Gastrocnemius medialis (tissue), 4 donors: ENCODE data around the gene RAD18. TPM values are rescaled to one million over a fixed set of nuclear protein-coding genes. Genes with fewer than 3 reads are reported as not detected.
A peak's percentile ranks its signal among the peaks of the same experiment; 100 is the strongest.

ENCODE experiments used
- ATAC-seq, 2 donors: fragments of 150-250 bp; one replicate each; pipeline ENCODE4 v1.9.1; 2016
- DNase-seq, 2 donors: peaks; one replicate each; pipeline ENCODE4 v3.0.0-alpha.2; 2019
- H3K27ac ChIP-seq, 4 donors: fragments of 200-600 bp; sonication (generic); 1 replicate in 1 of 4; 2 replicates in 3 of 4; pipeline ENCODE4 v1.5.1; 2016 to 2018; ENCODE audit warnings: mild to moderate bottlenecking in 2 of 4, moderate library complexity in 1 of 4
- H3K27me3 ChIP-seq, 3 donors: fragments of 200-600 bp; sonication (generic) in 2 of 3; 1 replicate in 1 of 3; 2 replicates in 2 of 3; pipeline versions ENCODE4 v1.5.1 to v1.6.0; 2016 to 2019; ENCODE audit warnings: mild to moderate bottlenecking in 1 of 3, moderate library complexity in 1 of 3
- H3K36me3 ChIP-seq, 2 donors: fragments of 200-600 bp; sonication (generic) in 1 of 2; one replicate each; pipeline ENCODE4 v1.5.1; 2017 to 2018
- H3K4me1 ChIP-seq, 2 donors: fragments of 200-600 bp; sonication (generic) in 1 of 2; one replicate each; pipeline ENCODE4 v1.5.1; 2016 to 2017; ENCODE audit warnings: mild to moderate bottlenecking in 2 of 2
- H3K4me3 ChIP-seq, 4 donors: fragments of 200-600 bp; sonication (generic) in 3 of 4; 1 replicate in 1 of 4; 2 replicates in 3 of 4; pipeline ENCODE4 v1.5.1; 2016 to 2019; ENCODE audit warnings: mild to moderate bottlenecking in 2 of 4
- H3K9me3 ChIP-seq, 3 donors: fragments of 200-600 bp; sonication (generic) in 2 of 3; 1 replicate in 1 of 3; 2 replicates in 2 of 3; pipeline ENCODE4 v1.5.1; 2016 to 2019
- POLR2A ChIP-seq, 2 donors: fragments of 450-650 bp; IDR thresholded peaks; one replicate each; pipeline ENCODE4 v1.6.1; 2017; ENCODE audit warnings: antibody characterized with exemption in 2 of 2, mild to moderate bottlenecking in 2 of 2, moderate library complexity in 2 of 2
- in situ Hi-C, 4 donors: fragments of 200-750 bp; cut with MboI; loops; one replicate each; pipeline versions ENCODE4 v1.15.0 to v1.8.0; 2017; ENCODE audit warnings: low sequenced_read_pairs in 4 of 4
- intact Hi-C: fragments of 100-400 bp; cut with DNase I; formaldehyde crosslinking; loops from one replicate; pipeline ENCODE4 v1.15.1; 2023; ENCODE audit warnings: low total_unique reads
- total RNA-seq, 4 donors: library from RNA; depleted of rRNA; stranded (reverse); fragments of >200 nt; gene quantifications; one replicate each; pipeline versions ENCODE4 v1.1.0 to v1.2.3, GENCODE V29; 2016
- TF ChIP-seq, protein P1 (sequence below), 5 experiments: fragments of 450-650 bp in 3 of 5; fragments of 200-600 bp in 2 of 5; sonication (generic) in 2 of 5; IDR thresholded peaks in 4 of 5; conservative IDR thresholded peaks in 1 of 5; 1 replicate in 4 of 5; 2 replicates in 1 of 5; pipeline ENCODE4 v1.5.1; 2016 to 2019; ENCODE audit warnings: antibody characterized with exemption in 5 of 5, mild to moderate bottlenecking in 3 of 5, moderate library complexity in 3 of 5

Gene RAD18
- total RNA-seq, 4 donors from 2014 or later, result 1.8 to 5.8 (median 2.3) TPM

DNA sequence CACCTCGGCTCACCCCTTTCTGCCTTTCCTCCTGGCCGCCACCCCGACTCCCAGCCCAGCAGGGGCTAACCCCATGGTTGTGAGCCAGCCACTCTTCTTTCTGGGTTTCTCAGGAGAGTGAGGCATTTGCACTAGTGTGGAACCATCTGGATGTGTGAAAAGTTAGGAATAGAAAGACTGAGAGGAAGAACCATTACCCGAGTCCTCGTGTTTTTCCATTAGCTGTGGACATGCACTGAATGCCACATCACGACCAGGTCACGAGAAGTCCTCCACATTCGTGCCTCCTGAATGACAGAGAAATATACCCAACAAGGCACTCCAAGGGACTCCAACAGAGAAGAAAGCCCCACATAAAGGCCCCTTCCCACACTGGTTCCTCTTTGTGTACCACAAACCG is 18.0 kb upstream of the RAD18 start:
- Histone ChIP-seq H3K4me1 (no peaks in the 10 kb centered on the region), H3K27me3 (peaks cover 0 to 3% (median 0%) of the 10 kb centered on the region in 3 donors), H3K4me3 (no peak overlapping the region), H3K9me3 (no peaks in the 10 kb centered on the region), H3K36me3 (no peaks in the 10 kb centered on the region), H3K27ac (peak overlapping the region in 1 of 4 donors; percentile 50)
- in situ Hi-C loops (loop anchor here in 1 of 4 donors (5.0 to 10.0 kb wide), 2 partner anchors 84 to 326 kb away; no protein-coding TSS in a partner anchor), intact Hi-C loops (no loop called here)
- TF ChIP-seq POLR2A (IDR thresholded peaks at IDR 0.05), result no peak
- TF ChIP-seq, protein P1, sequence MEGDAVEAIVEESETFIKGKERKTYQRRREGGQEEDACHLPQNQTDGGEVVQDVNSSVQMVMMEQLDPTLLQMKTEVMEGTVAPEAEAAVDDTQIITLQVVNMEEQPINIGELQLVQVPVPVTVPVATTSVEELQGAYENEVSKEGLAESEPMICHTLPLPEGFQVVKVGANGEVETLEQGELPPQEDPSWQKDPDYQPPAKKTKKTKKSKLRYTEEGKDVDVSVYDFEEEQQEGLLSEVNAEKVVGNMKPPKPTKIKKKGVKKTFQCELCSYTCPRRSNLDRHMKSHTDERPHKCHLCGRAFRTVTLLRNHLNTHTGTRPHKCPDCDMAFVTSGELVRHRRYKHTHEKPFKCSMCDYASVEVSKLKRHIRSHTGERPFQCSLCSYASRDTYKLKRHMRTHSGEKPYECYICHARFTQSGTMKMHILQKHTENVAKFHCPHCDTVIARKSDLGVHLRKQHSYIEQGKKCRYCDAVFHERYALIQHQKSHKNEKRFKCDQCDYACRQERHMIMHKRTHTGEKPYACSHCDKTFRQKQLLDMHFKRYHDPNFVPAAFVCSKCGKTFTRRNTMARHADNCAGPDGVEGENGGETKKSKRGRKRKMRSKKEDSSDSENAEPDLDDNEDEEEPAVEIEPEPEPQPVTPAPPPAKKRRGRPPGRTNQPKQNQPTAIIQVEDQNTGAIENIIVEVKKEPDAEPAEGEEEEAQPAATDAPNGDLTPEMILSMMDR (IDR thresholded peaks at IDR 0.05 in 4 of 5, conservative IDR thresholded peaks at IDR 0.05 in 1 of 5), result no peak
- DNase-seq (no peak), ATAC-seq (no peak)

DNA sequence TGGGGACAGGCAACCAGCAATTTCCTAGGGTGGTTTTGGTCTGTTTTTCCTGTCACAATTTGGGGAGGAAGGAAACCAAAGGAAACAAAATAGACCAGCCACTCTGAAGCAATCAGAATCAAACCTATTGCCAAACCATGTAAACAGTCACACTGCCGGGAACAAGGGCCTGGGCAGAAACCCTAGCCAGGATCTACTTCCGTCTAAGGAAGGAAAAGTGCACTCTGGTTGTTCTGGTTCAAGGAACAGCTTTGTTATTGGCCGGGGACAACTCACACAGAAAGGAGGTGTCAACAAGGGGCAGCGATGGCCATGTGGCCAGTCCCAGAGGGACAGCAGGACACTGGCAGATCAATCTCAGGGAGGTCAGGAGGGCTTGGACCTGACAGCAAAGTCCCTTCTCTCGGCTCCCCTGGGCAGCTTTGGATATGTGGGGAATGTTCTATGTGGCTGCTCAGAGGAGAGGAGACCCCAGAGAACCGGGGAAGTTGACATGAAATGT is 17.5 kb upstream of the RAD18 start:
- in situ Hi-C loops (loop anchor here in 1 of 4 donors (5.0 to 10.0 kb wide), 2 partner anchors 84 to 326 kb away; no protein-coding TSS in a partner anchor), intact Hi-C loops (no loop called here)
- Histone ChIP-seq H3K9me3 (no peaks in the 10 kb centered on the region), H3K27me3 (peaks cover 0 to 3% (median 0%) of the 10 kb centered on the region in 3 donors), H3K4me3 (no peak overlapping the region), H3K36me3 (no peaks in the 10 kb centered on the region), H3K27ac (peak overlapping the region in 1 of 4 donors; percentile 50), H3K4me1 (no peaks in the 10 kb centered on the region)
- DNase-seq (no peak), ATAC-seq (no peak)
- TF ChIP-seq, protein P1 (IDR thresholded peaks at IDR 0.05 in 4 of 5, conservative IDR thresholded peaks at IDR 0.05 in 1 of 5), result no peak
- TF ChIP-seq POLR2A (IDR thresholded peaks at IDR 0.05), result no peak

DNA sequence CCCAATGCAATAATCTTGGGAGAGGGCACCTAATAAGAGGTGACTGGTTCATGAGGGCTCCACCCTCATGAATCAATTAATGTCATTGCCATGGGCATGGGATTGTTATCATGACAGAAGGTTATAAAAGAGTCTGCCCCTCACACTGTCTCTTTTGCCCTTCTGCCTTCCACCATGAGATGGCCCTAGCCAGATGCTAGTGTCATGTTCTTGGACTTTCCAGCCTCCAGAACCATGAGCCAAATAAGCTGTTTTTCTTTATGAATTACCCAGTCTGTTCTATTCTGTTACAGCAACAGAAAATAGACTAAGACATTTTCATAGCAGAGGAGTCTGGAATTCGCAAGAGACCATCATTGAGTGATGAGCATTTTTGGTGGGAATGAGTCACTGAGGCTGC is 16.0 kb upstream of the RAD18 start:
- Histone ChIP-seq H3K27ac (no peak overlapping the region), H3K4me1 (no peaks in the 10 kb centered on the region), H3K36me3 (no peaks in the 10 kb centered on the region), H3K27me3 (peaks cover 0 to 3% (median 0%) of the 10 kb centered on the region in 3 donors), H3K4me3 (no peak overlapping the region), H3K9me3 (no peaks in the 10 kb centered on the region)
- intact Hi-C loops, result no loop called here
- DNase-seq (no peak), ATAC-seq (no peak)
- in situ Hi-C loops, result loop anchor here in 1 of 4 donors (10.0 kb wide), 1 partner anchor 96 kb away; no protein-coding TSS in a partner anchor
- no peak for TF ChIP-seq POLR2A (IDR thresholded peaks at IDR 0.05)
- TF ChIP-seq, protein P1 (IDR thresholded peaks at IDR 0.05 in 4 of 5, conservative IDR thresholded peaks at IDR 0.05 in 1 of 5), result no peak

DNA sequence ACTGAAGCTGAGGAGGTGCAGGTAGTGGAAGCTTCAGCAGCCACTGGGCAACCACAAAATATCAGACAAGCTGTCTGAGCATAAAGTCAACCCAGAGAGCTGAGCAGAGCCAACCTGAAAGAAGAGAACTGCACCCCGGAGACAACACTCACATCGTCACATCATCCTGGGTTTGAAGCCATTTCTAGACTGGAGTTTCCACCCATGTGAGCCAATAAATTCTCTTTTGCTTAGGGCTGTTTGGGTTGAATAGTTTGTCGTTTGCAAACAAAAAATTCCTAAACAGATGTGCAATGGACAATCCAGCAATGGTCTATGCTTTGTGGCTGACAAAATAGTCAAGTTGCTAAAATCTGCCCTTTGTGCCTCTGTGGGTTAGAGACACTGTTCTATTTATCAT is 15.3 kb upstream of the RAD18 start:
- DNase-seq (no peak), ATAC-seq (no peak)
- H3K9me3 ChIP-seq, result no peaks in the 10 kb centered on the region
- intact Hi-C loops, result no loop called here
- no peak overlapping the region for H3K27ac ChIP-seq
- H3K36me3 ChIP-seq, result no peaks in the 10 kb centered on the region
- in situ Hi-C loops, result loop anchor here in 1 of 4 donors (10.0 kb wide), 1 partner anchor 96 kb away; no protein-coding TSS in a partner anchor
- H3K27me3 ChIP-seq, result peaks cover 0 to 3% (median 0%) of the 10 kb centered on the region in 3 donors
- H3K4me3 ChIP-seq, result no peak overlapping the region
- TF ChIP-seq POLR2A (IDR thresholded peaks at IDR 0.05), result no peak
- TF ChIP-seq, protein P1 (IDR thresholded peaks at IDR 0.05 in 4 of 5, conservative IDR thresholded peaks at IDR 0.05 in 1 of 5), result no peak
- H3K4me1 ChIP-seq, result no peaks in the 10 kb centered on the region
